Coronary artery (tissue), 2 donors: ENCODE results near the gene RAMP3.

Experiments
- DNase-seq: peaks from one replicate; pipeline ENCODE4 v3.0.0-alpha.2; 2017; ENCODE audit warnings: low spot score
- H3K27ac ChIP-seq, 2 donors: fragments of 200-600 bp; sonication (generic); one replicate each; pipeline ENCODE4 v1.5.1; 2016 to 2019
- H3K4me3 ChIP-seq: fragments of 200-600 bp; sonication (generic); 2 replicates; pipeline ENCODE4 v1.5.1; 2016; ENCODE audit warnings: mild to moderate bottlenecking, moderate library complexity
- CTCF ChIP-seq: fragments of 200-600 bp; sonication (generic); IDR thresholded peaks from one replicate; pipeline ENCODE4 v1.5.1; 2019; ENCODE audit warnings: antibody characterized with exemption

The RAMP3 gene

GRCh38 chr7:45215601-45216062 is 58.0 kb downstream of the RAMP3 start:
- no peak for DNase-seq
- no peak for TF ChIP-seq CTCF
- Histone ChIP-seq H3K4me3 (no peak overlapping the region), H3K27ac (no peak overlapping the region)

GRCh38 chr7:45216181-45216580 is 58.6 kb downstream of the RAMP3 start:
- TF ChIP-seq CTCF: no peak
- DNase-seq: no peak
- Histone ChIP-seq H3K4me3 (no peak overlapping the region), H3K27ac (no peak overlapping the region)

- no peak for DNase-seq
- Histone ChIP-seq H3K4me3 (no peak overlapping the region), H3K27ac (no peak overlapping the region)
- no peak for TF ChIP-seq CTCF
These were observed 59.1 kb downstream of the RAMP3 start for GRCh38 chr7:45216622-45217165.

GRCh38 chr7:45217358-45217757 is 59.8 kb downstream of the RAMP3 start:
- TF ChIP-seq CTCF: no peak
- DNase-seq: no peak
- H3K27ac ChIP-seq: no peak overlapping the region
- no peak overlapping the region for H3K4me3 ChIP-seq

DNA sequence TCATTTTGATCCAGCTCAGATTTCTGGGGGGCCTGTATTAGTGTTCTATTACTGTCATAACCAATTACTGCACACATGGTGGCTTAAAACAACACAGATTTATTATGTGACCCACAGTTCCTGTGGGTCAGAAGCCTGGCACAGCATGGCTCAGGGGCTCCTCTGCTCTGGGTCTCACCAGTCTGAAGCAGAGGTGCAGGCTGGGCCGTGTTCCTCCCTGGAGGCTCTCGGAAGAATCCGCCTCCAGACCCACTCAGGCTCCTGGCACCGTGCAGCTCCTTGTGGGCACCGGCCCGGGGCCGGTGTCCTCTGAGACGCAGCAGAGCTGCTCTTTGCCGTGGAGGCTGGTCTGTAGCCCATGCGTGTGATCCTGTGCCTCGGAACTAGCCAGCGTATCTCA is 61.5 kb downstream of the RAMP3 start:
- TF ChIP-seq CTCF: no peak
- peak; percentile 14 for DNase-seq
- Histone ChIP-seq H3K27ac (no peak overlapping the region), H3K4me3 (no peak overlapping the region)

GRCh38 chr7:45219801-45220435 is 62.3 kb downstream of the RAMP3 start:
- Histone ChIP-seq H3K27ac (no peak overlapping the region), H3K4me3 (no peak overlapping the region)
- DNase-seq: no peak
- no peak for TF ChIP-seq CTCF
